Heart right ventricle (tissue), 16 donors: ENCODE results near the gene NIPBL. TPM values are rescaled to one million over a fixed set of nuclear protein-coding genes. Genes with fewer than 3 reads are reported as not detected.

Experiments used
- ATAC-seq, 8 donors: fragments of 200-7000 bp; cut with Tn5 transposase; one replicate each; pipeline ENCODE4 v1.9.1; 2020; ENCODE audit warnings: mild to moderate bottlenecking in 8 of 8, moderate library complexity in 8 of 8, moderate number of reproducible peaks in 1 of 8
- DNase-seq, 2 donors: peaks; one replicate each; pipeline ENCODE4 v3.0.0-alpha.2; 2020
- H3K27ac ChIP-seq, 10 donors: fragments of 200-600 bp; sonication (generic) in 2 of 10; one replicate each; pipeline versions ENCODE4 v1.5.0 to v1.8.0; 2020 to 2022; ENCODE audit warnings: mild to moderate bottlenecking in 3 of 10
- H3K27me3 ChIP-seq, 7 donors: fragments of 200-600 bp; one replicate each; pipeline ENCODE4 v1.8.0; 2021 to 2022; ENCODE audit warnings: mild to moderate bottlenecking in 2 of 7
- H3K36me3 ChIP-seq, 9 donors: fragments of 200-600 bp; sonication (generic) in 1 of 9; one replicate each; pipeline versions ENCODE4 v1.5.0 to v1.8.0; 2020 to 2022; ENCODE audit warnings: mild to moderate bottlenecking in 2 of 9
- H3K4me1 ChIP-seq, 9 donors: fragments of 200-600 bp; sonication (generic) in 1 of 9; one replicate each; pipeline versions ENCODE4 v1.5.0 to v1.8.0; 2020 to 2022; ENCODE audit warnings: mild to moderate bottlenecking in 4 of 9
- H3K4me3 ChIP-seq, 10 donors: fragments of 200-600 bp; sonication (generic) in 2 of 10; one replicate each; pipeline versions ENCODE4 v1.5.0 to v1.8.0; 2020 to 2022; ENCODE audit warnings: mild to moderate bottlenecking in 7 of 10, moderate library complexity in 2 of 10
- H3K9me3 ChIP-seq, 11 donors: fragments of 200-600 bp in 10 of 11; sonication (generic) in 2 of 11; one replicate each; pipeline versions ENCODE4 v1.5.0 to v1.8.0; 2013 to 2022; ENCODE audit warnings: mild to moderate bottlenecking in 2 of 11, control low read depth in 1 of 11, moderate library complexity in 1 of 11
- WGBS, 2 donors: extraction: QIAGEN DNeasy Blood & Tissue Kit; methylation state at CpG; one replicate each; pipeline ENCODE4 v1.1.7; 2013; ENCODE audit warnings: inconsistent platforms in 1 of 2; 5-methylcytosine and 5-hydroxymethylcytosine counted together
- intact Hi-C, 10 donors: fragments of 100-400 bp; cut with DNase I; formaldehyde crosslinking; loops; one replicate each; pipeline versions ENCODE4 v1.11.1 to v1.14.2; 2022
- polyA plus RNA-seq, 2 donors: library from polyadenylated mRNA; stranded (reverse); fragments of 200-250 nt; gene quantifications; one replicate each; pipeline ENCODE4 v1.2.3, GENCODE V29; 2013
- total RNA-seq, 10 donors: library from RNA; stranded (reverse); fragmentation: NEBNext Ultra II Directional in 3 of 10; extraction: Animal tissue kit (Norgen Biotek cat#: 25700) in 3 of 10; gene quantifications; one replicate each; pipeline versions ENCODE4 v1.2.1 to v1.2.4, GENCODE V29; 2021 to 2023
- TF ChIP-seq, protein P1 (sequence below), 9 donors: fragments of 200-600 bp; sonication (generic) in 2 of 9; IDR thresholded peaks; one replicate each; pipeline versions ENCODE4 v1.5.0 to v1.8.0; 2021 to 2022; ENCODE audit warnings: antibody characterized with exemption in 9 of 9, mild to moderate bottlenecking in 5 of 9, moderate library complexity in 1 of 9
- donor health status: Arrhythmogenic right ventricular cardiomyopathy.
- donor health status: ischemic (EF 13 %, LVEDD 7.1; RV severe dilation, severe dysfunction).
- donor health status: healthy with polysubstance abuse.
- donor health status: DM: no; HTN: yes; CAD: no.
- donor health status: DM: no; HTN: no; CAD: no.
- donor health status: ischemic (EF 25% LVEDD 6.9; RV normal size, moderate dysfunction).
- donor health status: ischemic (EF 25% LVEDD 5.7; RV mildly dilated, moderate dysfunction).
- donor health status: healthy.
- donor health status: DM: yes; HTN: yes; CAD: no.
- donor health status: Ischemic cardiomyopathy.
- donor health status: ischemic (EF 35%, LVEDD 5.7; RV mildly dilated, moderate dysfunction).
- donor health status: nonischemic (EF 11% LVEDD 7.7; RV severe dilation, severe dysfunction).
- donor health status: DM: yes; HTN: yes; CAD: no.
- donor health status: PGD.
- donor health status: ischemic (EF 29% LVEDD 5.4; RV normal size, mild dysfunction).
- donor health status: nonischemic (EF 23%, LVEDD 6.1; RV moderate dilation, normal function).

NIPBL gene
- total and polyA plus RNA-seq, 12 donors = 9.9 to 52.3 (median 43.3) TPM

GRCh38 chr5:36885149-36885548 lies 8.6 kb downstream of the NIPBL start:
- intact Hi-C loops = no loop called here
- H3K4me1 ChIP-seq = peaks cover 0 to 96% (median 66%) of the 10 kb centered on the region in 9 donors
- H3K36me3 ChIP-seq = peaks cover 0 to 10% (median 0%) of the 10 kb centered on the region in 9 donors
- ATAC-seq (peak in 2 of 8 donors; percentile 16 to 41), DNase-seq (no peak)
- no peaks in the 10 kb centered on the region for H3K27me3 ChIP-seq
- TF ChIP-seq, protein P1, sequence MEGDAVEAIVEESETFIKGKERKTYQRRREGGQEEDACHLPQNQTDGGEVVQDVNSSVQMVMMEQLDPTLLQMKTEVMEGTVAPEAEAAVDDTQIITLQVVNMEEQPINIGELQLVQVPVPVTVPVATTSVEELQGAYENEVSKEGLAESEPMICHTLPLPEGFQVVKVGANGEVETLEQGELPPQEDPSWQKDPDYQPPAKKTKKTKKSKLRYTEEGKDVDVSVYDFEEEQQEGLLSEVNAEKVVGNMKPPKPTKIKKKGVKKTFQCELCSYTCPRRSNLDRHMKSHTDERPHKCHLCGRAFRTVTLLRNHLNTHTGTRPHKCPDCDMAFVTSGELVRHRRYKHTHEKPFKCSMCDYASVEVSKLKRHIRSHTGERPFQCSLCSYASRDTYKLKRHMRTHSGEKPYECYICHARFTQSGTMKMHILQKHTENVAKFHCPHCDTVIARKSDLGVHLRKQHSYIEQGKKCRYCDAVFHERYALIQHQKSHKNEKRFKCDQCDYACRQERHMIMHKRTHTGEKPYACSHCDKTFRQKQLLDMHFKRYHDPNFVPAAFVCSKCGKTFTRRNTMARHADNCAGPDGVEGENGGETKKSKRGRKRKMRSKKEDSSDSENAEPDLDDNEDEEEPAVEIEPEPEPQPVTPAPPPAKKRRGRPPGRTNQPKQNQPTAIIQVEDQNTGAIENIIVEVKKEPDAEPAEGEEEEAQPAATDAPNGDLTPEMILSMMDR (IDR thresholded peaks at IDR 0.05) = no peak
- WGBS, 2 donors = 96 to 98% methylated on average over 10 of the region's 10 CpGs
- no peaks in the 10 kb centered on the region for H3K9me3 ChIP-seq
- no peak overlapping the region for H3K27ac ChIP-seq
- no peak overlapping the region for H3K4me3 ChIP-seq

DNA sequence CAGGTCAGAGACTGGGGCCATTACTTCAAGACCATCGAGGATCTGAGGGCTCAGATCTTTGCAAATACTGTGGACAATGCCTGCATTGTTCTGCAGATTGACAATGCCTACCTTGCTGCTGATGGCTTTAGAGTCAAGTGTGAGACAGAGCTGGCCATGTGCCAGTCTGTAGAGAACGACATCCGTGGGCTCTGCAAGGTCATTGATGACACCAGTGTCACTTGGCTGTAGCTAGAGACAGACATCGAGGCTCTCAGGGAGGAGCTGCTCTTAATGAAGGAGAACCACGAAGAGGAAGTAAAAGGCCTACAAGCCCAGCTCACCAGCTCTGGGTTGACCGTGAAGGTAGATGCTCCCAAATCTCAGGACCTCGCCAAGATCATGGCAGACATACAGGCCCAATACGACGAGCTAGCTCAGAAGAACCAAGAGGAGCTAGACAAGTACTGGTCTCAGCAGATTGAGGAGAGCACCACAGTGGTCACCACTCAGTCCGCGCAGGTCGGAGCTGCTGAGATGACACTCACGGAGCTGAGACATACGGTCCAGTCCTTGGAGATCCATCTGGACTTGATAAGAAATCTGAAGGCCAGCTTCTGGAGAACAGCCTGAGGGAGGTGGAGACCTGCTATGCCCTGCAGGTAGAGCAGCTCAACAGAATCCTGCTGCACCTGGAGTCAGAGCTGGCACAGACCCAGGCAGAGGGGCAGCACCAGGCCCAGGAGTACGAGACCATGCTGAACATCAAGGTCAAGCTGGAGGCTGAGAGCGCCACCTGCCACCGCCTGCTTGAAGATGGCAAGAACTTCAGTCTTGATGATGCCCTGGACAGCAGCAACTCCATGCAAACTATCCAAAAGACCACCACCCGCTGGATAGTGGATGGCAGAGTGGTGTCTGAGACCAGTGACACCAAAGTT lies 9.3 kb downstream of the NIPBL start:
- H3K4me1 ChIP-seq = peaks cover 0 to 89% (median 59%) of the 10 kb centered on the region in 9 donors
- DNase-seq (no peak), ATAC-seq (no peak)
- peaks cover 0 to 10% (median 0%) of the 10 kb centered on the region in 9 donors for H3K36me3 ChIP-seq
- H3K27me3 ChIP-seq = no peaks in the 10 kb centered on the region
- intact Hi-C loops = no loop called here
- TF ChIP-seq, protein P1 (IDR thresholded peaks at IDR 0.05) = no peak
- no peak overlapping the region for H3K4me3 ChIP-seq
- H3K9me3 ChIP-seq = no peaks in the 10 kb centered on the region
- H3K27ac ChIP-seq = no peak overlapping the region
- 88 to 90% methylated on average over 18 of the region's 18 CpGs for WGBS, 2 donors

GRCh38 chr5:36886791-36887190 lies 10.2 kb downstream of the NIPBL start:
- Histone ChIP-seq H3K27ac (no peak overlapping the region), H3K4me3 (no peak overlapping the region), H3K27me3 (no peaks in the 10 kb centered on the region), H3K36me3 (peaks cover 0 to 10% (median 0%) of the 10 kb centered on the region in 9 donors), H3K9me3 (no peaks in the 10 kb centered on the region), H3K4me1 (peaks cover 0 to 79% (median 49%) of the 10 kb centered on the region in 9 donors)
- DNase-seq = no peak
- WGBS, 2 donors = 88 to 89% methylated on average over 3 of the region's 3 CpGs
- intact Hi-C loops = no loop called here
- TF ChIP-seq, protein P1 (IDR thresholded peaks at IDR 0.05) = no peak
- no peak for ATAC-seq

DNA sequence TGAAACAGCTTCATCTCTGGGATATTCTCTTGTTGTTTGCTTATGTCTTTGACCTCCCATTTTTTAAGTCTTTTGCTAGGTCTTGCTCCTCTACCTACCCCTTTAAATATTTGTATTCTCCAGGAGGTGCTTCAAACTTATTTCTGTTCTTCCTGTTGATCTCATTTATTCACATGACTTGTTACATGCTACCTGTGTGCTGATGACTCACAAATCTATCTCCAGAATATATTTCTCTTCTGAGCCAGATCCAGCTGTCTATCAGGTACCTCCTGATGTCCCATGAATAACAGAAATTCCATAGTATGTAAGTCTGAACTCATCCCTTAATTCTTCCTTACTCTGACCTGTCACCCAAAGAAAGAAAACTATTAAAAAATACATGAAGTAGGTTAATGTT lies 11.0 kb downstream of the NIPBL start:
- Histone ChIP-seq H3K36me3 (peaks cover 0 to 10% (median 0%) of the 10 kb centered on the region in 9 donors), H3K9me3 (no peaks in the 10 kb centered on the region), H3K27ac (no peak overlapping the region), H3K27me3 (no peaks in the 10 kb centered on the region), H3K4me1 (peaks cover 0 to 72% (median 48%) of the 10 kb centered on the region in 9 donors), H3K4me3 (no peak overlapping the region)
- ATAC-seq (peak in 1 of 8 donors; percentile 28), DNase-seq (no peak)
- TF ChIP-seq, protein P1 (IDR thresholded peaks at IDR 0.05) = no peak
- intact Hi-C loops = no loop called here
